WTC11 (cell line): ENCODE measurements around the gene ADCY2. TPM values are rescaled to one million over a fixed set of nuclear protein-coding genes. Genes with fewer than 3 reads are reported as not detected.

Source experiments
- ATAC-seq: fragments of 200-7000 bp; cut with Tn5 transposase; 2 replicates; pipeline ENCODE4 v1.10.0; 2021; ENCODE audit warnings: mild to moderate bottlenecking, moderate library complexity
- CTCF ChIA-PET: fragments of 300-600 bp; sonication (Branson Sonifier 250); formaldehyde crosslinking; loops from one replicate; lab custom pipeline; 2021; ENCODE audit warnings: antibody characterized with exemption; lab: Charles Lee
- POLR2A ChIA-PET: fragments of 350-600 bp; sonication (Branson Sonifier 250); formaldehyde crosslinking; loops from one replicate; lab custom pipeline; 2021; ENCODE audit warnings: antibody characterized with exemption; lab: Charles Lee
- DNase-seq: peaks from one replicate; pipeline ENCODE4 v3.0.0; 2021; ENCODE audit warnings: low spot score
- H3K27ac Mint-ChIP-seq: 2 replicates; pipeline ENCODE4 v1.8.0; 2021; ENCODE audit warnings: mixed read lengths
- H3K27me3 Mint-ChIP-seq: 2 replicates; pipeline ENCODE4 v1.8.0; 2021; ENCODE audit warnings: low read depth, mild to moderate bottlenecking, moderate library complexity, mixed read lengths
- H3K36me3 Mint-ChIP-seq: 2 replicates; pipeline ENCODE4 v1.8.0; 2021; ENCODE audit warnings: mixed read lengths
- H3K4me1 Mint-ChIP-seq: 2 replicates; pipeline ENCODE4 v1.8.0; 2022; ENCODE audit warnings: mixed read lengths
- H3K4me3 Mint-ChIP-seq: 2 replicates; pipeline ENCODE4 v1.8.0; 2021; ENCODE audit warnings: mild to moderate bottlenecking, moderate library complexity, mixed read lengths
- H3K9me3 Mint-ChIP-seq: 2 replicates; pipeline ENCODE4 v1.8.0; 2021; ENCODE audit warnings: mixed read lengths
- AR ChIP-seq: fragments of 250-450 bp; sonication (Bioruptor Pico); IDR thresholded peaks from 2 replicates; pipeline ENCODE4 v1.9.0; 2021; ENCODE audit warnings: mild to moderate bottlenecking
- CBFB ChIP-seq: sonication (generic); formaldehyde crosslinking; IDR thresholded peaks from 2 replicates; pipeline ENCODE4 v1.8.1; 2022; ENCODE audit warnings: mild to moderate bottlenecking, low read depth, missing genetic modification reagents
- CREB1 ChIP-seq: sonication (generic); formaldehyde crosslinking; IDR thresholded peaks from 2 replicates; pipeline ENCODE4 v1.8.0; 2023; ENCODE audit warnings: mild to moderate bottlenecking, missing genetic modification reagents
- CREM ChIP-seq: sonication (generic); formaldehyde crosslinking; IDR thresholded peaks from 2 replicates; pipeline ENCODE4 v1.8.1; 2022; ENCODE audit warnings: mild to moderate bottlenecking, missing genetic modification reagents, moderate library complexity
- CTCF ChIP-seq: fragments of 200-600 bp; IDR thresholded peaks from 2 replicates; pipeline ENCODE4 v1.8.0; 2022; ENCODE audit warnings: antibody characterized with exemption
- E2F1 ChIP-seq: sonication (generic); formaldehyde crosslinking; IDR thresholded peaks from 2 replicates; pipeline ENCODE4 v1.8.0; 2022; ENCODE audit warnings: mild to moderate bottlenecking, missing genetic modification reagents
- EMX1 ChIP-seq: fragments of 250-450 bp; sonication (Bioruptor Pico); IDR thresholded peaks from 2 replicates; pipeline ENCODE4 v1.8.0; 2021; ENCODE audit warnings: mild to moderate bottlenecking
- GRHL2 ChIP-seq: fragments of 250-450 bp; sonication (Bioruptor Pico); IDR thresholded peaks from 2 replicates; pipeline ENCODE4 v1.8.0; 2022; ENCODE audit warnings: mild to moderate bottlenecking, moderate library complexity; ENCODE audit not compliant: insufficient replicate concordance, severe bottlenecking
- GTF2I ChIP-seq: fragments of 250-450 bp; sonication (Bioruptor Pico); conservative IDR thresholded peaks from 2 replicates; pipeline ENCODE4 v1.4.0; 2021; ENCODE audit warnings: mild to moderate bottlenecking
- HMGA2 ChIP-seq: fragments of 250-450 bp; sonication (Bioruptor Pico); IDR thresholded peaks from 2 replicates; pipeline ENCODE4 v1.4.0; 2021; ENCODE audit warnings: mild to moderate bottlenecking, moderate library complexity
- KAT7 ChIP-seq: sonication (generic); formaldehyde crosslinking; IDR thresholded peaks from 2 replicates; pipeline ENCODE4 v1.8.1; 2023; ENCODE audit warnings: missing genetic modification reagents, mild to moderate bottlenecking, borderline replicate concordance
- PREB ChIP-seq: sonication (generic); formaldehyde crosslinking; IDR thresholded peaks from 2 replicates; pipeline ENCODE4 v1.8.1; 2022; ENCODE audit warnings: mild to moderate bottlenecking, missing genetic modification reagents, moderate library complexity, borderline replicate concordance
- RELA ChIP-seq: sonication (generic); formaldehyde crosslinking; IDR thresholded peaks from 2 replicates; pipeline ENCODE4 v1.8.1; 2022; ENCODE audit warnings: missing genetic modification reagents, mild to moderate bottlenecking, borderline replicate concordance
- RORB ChIP-seq: fragments of 250-450 bp; sonication (Bioruptor Pico); IDR thresholded peaks from 2 replicates; pipeline ENCODE4 v1.9.0; 2021; ENCODE audit warnings: mild to moderate bottlenecking
- SMAD4 ChIP-seq: sonication (generic); formaldehyde crosslinking; IDR thresholded peaks from 2 replicates; pipeline ENCODE4 v1.8.0; 2022; ENCODE audit warnings: mild to moderate bottlenecking, missing genetic modification reagents
- TEAD1 ChIP-seq: sonication (generic); formaldehyde crosslinking; IDR thresholded peaks from 2 replicates; pipeline ENCODE4 v1.8.0; 2022; ENCODE audit warnings: mild to moderate bottlenecking, missing genetic modification reagents
- TP53 ChIP-seq: sonication (generic); formaldehyde crosslinking; IDR thresholded peaks from 2 replicates; pipeline ENCODE4 v1.8.1; 2023; ENCODE audit warnings: mild to moderate bottlenecking, missing genetic modification reagents
- ZNF232 ChIP-seq: sonication (generic); formaldehyde crosslinking; IDR thresholded peaks from 2 replicates; pipeline ENCODE4 v1.8.0; 2022; ENCODE audit warnings: mild to moderate bottlenecking, missing genetic modification reagents
- ZNF263 ChIP-seq: sonication (generic); formaldehyde crosslinking; IDR thresholded peaks from 2 replicates; pipeline ENCODE4 v1.8.1; 2022; ENCODE audit warnings: low read depth, mild to moderate bottlenecking, moderate library complexity, missing genetic modification reagents
- total RNA-seq: library from RNA; stranded (reverse); gene quantifications from 3 replicates; pipeline ENCODE4 v1.2.3, GENCODE V29; 2021
- TF ChIP-seq, protein P1 (sequence below): sonication (generic); formaldehyde crosslinking; IDR thresholded peaks from 2 replicates; pipeline ENCODE4 v1.8.0; 2023; ENCODE audit warnings: mild to moderate bottlenecking, missing genetic modification reagents
- TF ChIP-seq, protein P2 (sequence below): sonication (generic); formaldehyde crosslinking; IDR thresholded peaks from 2 replicates; pipeline ENCODE4 v1.8.1; 2022; ENCODE audit warnings: missing genetic modification reagents, borderline replicate concordance
- TF ChIP-seq, protein P3 (sequence below): fragments of 250-450 bp; sonication (Bioruptor Pico); conservative IDR thresholded peaks from 2 replicates; pipeline ENCODE4 v1.9.0; 2021; ENCODE audit warnings: mild to moderate bottlenecking

The ADCY2 gene
- total RNA-seq, 1 experiment from 2014 or later: 142 TPM

DNA sequence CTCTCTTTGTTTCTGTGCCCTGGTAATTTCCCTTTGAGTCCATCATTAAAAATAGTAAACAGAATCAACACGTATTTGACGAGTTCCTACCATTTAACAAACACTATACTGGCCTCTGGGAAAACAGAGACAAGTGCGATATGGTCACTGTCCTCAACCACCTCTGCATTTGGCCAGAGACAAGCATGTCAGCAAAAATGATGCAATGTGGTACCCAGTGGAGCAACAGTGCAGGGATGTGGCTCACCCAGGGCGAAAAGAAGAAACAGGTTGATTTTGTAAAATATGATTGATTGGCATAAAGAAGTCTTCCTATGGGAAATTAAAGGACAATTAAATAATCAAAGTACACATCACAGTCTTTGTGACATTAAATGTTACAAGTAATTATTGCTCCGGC lies 355.9 kb downstream of the ADCY2 start:
- Mint-ChIP-seq H3K4me1 (peaks cover 21% of the 10 kb centered on the region), H3K4me3 (no peak overlapping the region)
- no peak for TF ChIP-seq HMGA2
- TF ChIP-seq CBFB (CRISPR knock-in tag): no peak
- no peak for TF ChIP-seq GRHL2 (CRISPR knock-in tag)
- no peak for TF ChIP-seq KAT7
- TF ChIP-seq, protein P1, sequence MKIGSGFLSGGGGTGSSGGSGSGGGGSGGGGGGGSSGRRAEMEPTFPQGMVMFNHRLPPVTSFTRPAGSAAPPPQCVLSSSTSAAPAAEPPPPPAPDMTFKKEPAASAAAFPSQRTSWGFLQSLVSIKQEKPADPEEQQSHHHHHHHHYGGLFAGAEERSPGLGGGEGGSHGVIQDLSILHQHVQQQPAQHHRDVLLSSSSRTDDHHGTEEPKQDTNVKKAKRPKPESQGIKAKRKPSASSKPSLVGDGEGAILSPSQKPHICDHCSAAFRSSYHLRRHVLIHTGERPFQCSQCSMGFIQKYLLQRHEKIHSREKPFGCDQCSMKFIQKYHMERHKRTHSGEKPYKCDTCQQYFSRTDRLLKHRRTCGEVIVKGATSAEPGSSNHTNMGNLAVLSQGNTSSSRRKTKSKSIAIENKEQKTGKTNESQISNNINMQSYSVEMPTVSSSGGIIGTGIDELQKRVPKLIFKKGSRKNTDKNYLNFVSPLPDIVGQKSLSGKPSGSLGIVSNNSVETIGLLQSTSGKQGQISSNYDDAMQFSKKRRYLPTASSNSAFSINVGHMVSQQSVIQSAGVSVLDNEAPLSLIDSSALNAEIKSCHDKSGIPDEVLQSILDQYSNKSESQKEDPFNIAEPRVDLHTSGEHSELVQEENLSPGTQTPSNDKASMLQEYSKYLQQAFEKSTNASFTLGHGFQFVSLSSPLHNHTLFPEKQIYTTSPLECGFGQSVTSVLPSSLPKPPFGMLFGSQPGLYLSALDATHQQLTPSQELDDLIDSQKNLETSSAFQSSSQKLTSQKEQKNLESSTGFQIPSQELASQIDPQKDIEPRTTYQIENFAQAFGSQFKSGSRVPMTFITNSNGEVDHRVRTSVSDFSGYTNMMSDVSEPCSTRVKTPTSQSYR (CRISPR knock-in tag): no peak
- TF ChIP-seq PREB: no peak
- TF ChIP-seq RELA: no peak
- no peak for TF ChIP-seq CTCF
- no peak for TF ChIP-seq CREB1 (CRISPR knock-in tag)
- TF ChIP-seq TEAD1: no peak
- no peak for TF ChIP-seq E2F1 (CRISPR knock-in tag)
- no peak for TF ChIP-seq ZNF232 (CRISPR knock-in tag)
- TF ChIP-seq, all 79 proteins: peak for 0
- ATAC-seq (no peak), DNase-seq (no peak)
- ChIA-PET POLR2A (no interaction called here), CTCF (interaction anchor here (1.1 kb wide), 2 partner anchors 10 to 65 kb away, joined by 3 read pairs; no protein-coding TSS in a partner anchor)
- Mint-ChIP-seq H3K27me3 (no peaks in the 10 kb centered on the region), H3K9me3 (no peaks in the 10 kb centered on the region), H3K27ac (no peak overlapping the region), H3K36me3 (peaks cover 31% of the 10 kb centered on the region)

DNA sequence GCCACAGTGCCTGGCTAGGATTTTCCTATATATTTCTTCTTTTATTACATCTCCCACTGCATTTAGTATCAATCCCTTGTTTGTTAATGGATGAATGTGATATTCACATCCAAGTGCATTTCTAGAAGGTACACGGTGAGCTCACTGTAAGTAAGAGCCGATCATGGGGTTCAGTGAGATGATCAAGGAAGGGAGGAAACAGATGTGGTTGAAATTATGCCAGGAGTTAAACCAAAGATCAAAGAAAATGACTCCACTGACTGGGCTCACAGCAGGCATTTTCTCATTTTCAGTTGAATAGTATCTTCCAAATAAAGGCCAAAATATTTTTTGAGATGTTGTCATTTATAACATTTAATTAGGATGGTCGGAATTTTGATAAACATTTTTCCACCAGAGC lies 357.2 kb downstream of the ADCY2 start:
- Mint-ChIP-seq H3K27me3 (no peaks in the 10 kb centered on the region), H3K9me3 (no peaks in the 10 kb centered on the region), H3K4me3 (no peak overlapping the region), H3K4me1 (peaks cover 21% of the 10 kb centered on the region), H3K36me3 (peaks cover 31% of the 10 kb centered on the region), H3K27ac (peak overlapping the region; percentile 76; the same call in 1 of the 2 replicates)
- CTCF ChIA-PET: interaction anchor here (1.4 kb wide), 1 partner anchor 933 kb away, joined by 3 read pairs; no protein-coding TSS in a partner anchor
- DNase-seq (no peak), ATAC-seq (no peak)
- POLR2A ChIA-PET: no interaction called here
- TF ChIP-seq HMGA2 (no peak), TP53 (CRISPR knock-in tag) (no peak), RORB (no peak), CREM (CRISPR knock-in tag) (no peak), AR (CRISPR knock-in tag) (no peak), GTF2I (CRISPR knock-in tag) (no peak), EMX1 (CRISPR knock-in tag) (no peak), SMAD4 (CRISPR knock-in tag) (no peak), ZNF263 (CRISPR knock-in tag) (no peak)
- TF ChIP-seq, protein P2, sequence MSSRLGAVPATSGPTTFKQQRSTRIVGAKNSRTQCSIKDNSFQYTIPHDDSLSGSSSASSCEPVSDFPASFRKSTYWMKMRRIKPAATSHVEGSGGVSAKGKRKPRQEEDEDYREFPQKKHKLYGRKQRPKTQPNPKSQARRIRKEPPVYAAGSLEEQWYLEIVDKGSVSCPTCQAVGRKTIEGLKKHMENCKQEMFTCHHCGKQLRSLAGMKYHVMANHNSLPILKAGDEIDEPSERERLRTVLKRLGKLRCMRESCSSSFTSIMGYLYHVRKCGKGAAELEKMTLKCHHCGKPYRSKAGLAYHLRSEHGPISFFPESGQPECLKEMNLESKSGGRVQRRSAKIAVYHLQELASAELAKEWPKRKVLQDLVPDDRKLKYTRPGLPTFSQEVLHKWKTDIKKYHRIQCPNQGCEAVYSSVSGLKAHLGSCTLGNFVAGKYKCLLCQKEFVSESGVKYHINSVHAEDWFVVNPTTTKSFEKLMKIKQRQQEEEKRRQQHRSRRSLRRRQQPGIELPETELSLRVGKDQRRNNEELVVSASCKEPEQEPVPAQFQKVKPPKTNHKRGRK: no peak
- TF ChIP-seq, protein P3, sequence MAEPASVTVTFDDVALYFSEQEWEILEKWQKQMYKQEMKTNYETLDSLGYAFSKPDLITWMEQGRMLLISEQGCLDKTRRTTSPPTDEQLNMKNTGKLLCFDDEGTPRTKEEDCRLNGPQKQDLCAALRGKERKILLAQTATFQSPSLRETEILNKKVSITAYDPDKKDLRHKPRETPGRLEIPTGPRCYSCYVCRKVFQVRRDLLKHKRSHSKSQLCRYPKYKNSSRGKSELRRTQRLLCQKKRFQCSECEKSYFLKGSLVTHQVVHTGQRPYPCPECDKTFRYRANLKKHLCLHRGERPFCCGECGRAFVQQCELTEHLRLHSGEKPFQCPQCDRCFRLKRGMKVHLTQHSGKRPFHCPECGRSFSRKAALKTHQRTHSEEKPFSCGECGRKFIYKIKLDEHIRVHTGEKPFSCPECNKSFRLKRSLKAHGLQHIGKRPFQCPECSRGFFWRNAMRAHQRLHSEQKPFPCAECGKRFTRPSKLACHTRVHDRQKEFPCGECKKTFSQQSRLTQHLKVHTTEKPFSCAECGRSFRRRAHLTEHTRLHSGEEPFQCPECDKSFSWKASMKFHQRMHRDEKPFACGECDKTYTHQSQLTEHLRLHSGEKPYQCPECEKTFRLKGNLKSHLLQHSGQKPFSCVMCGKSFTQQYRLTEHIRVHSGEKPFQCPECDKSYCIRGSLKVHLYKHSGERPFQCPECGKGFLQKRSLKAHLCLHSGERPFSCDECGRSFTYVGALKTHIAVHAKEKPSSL (CRISPR knock-in tag): no peak
